ENCODE results near the gene PSMB3. TPM values are rescaled to one million over a fixed set of nuclear protein-coding genes. Genes with fewer than 3 reads are reported as not detected.
"Not testable (repeated sequence)": the region's sequence is repeated elsewhere in the genome, so short reads cannot be mapped to it uniquely, and the experiment has no call there.

Gene PSMB3
- polyA plus RNA-seq, 1 donor from 2014 or later = 426 TPM

GRCh38 chr17:38726145-38726544 lies 26.4 kb upstream of the PSMB3 start:
- H3K4me1 Mint-ChIP-seq = peaks cover 20 to 33% (median 31%) of the 10 kb centered on the region in 3 donors
- not testable (repeated sequence) for H3K9me3 Mint-ChIP-seq, H3K27me3 Mint-ChIP-seq, H3K36me3 Mint-ChIP-seq
- peak overlapping the region in 2 of 4 donors; percentile 27 to 73 for H3K4me3 Mint-ChIP-seq
- H3K27ac Mint-ChIP-seq = peak overlapping the region in 2 of 3 donors; percentile 8 to 39

DNA sequence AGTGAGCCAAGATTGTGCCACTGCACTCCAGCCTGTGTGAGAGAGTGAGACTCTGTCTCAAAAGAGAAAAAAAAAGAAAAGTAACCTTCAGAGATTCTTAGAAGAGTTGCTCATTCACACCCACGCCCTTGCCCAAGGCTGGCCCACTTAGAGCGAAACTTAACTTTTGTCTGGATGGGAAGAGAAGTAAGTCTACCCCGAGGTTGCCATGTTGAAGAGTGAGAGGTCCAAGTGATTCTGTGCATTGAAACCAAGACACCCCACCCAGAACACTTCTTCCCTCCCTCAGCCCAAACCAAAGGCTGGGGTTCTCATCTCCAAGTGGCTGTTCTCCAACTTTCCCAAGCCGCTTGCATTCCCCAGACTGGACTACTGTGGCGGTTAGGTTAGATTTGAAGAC lies 24.8 kb upstream of the PSMB3 start:
- Mint-ChIP-seq H3K36me3 (peaks cover 2% of the 10 kb centered on the region), H3K27me3 (no peaks in the 10 kb centered on the region), H3K4me1 (peaks cover 17 to 39% (median 31%) of the 10 kb centered on the region in 3 donors), H3K4me3 (peak overlapping the region; percentile 64 to 94 (median 74)), H3K9me3 (no peaks in the 10 kb centered on the region), H3K27ac (peak overlapping the region; percentile 71 to 96 (median 81))

DNA sequence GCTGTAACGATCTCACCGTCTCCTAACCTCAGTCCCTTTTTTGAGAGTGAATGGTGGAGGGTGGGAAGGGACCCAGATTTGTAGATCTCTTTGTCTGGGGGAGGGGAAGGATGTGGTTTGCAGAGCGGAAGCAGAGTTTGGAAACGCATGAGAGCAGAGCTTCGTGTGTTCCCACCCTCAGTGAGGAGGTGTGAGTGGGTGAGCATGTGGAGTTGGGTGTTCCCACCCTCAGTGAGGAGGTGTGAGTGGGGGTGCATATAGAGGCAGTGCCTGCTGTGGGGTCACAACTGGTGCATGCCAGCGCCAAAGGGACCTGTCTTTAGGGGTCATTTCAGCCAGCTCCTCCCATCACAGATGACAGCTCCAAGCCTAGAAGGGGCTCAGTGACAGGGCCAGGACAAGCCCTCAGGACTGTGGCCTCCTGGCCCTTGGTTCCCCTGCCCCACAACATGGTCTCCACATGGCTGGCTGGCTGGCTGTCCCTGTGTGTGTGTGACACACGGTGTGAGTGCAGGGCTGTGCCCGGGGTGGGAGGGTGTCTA lies 24.2 kb upstream of the PSMB3 start:
- Mint-ChIP-seq H3K9me3 (no peaks in the 10 kb centered on the region), H3K27ac (peak overlapping the region; percentile 71 to 96 (median 81)), H3K4me3 (peak overlapping the region; percentile 64 to 94 (median 74)), H3K4me1 (peaks cover 17 to 40% (median 27%) of the 10 kb centered on the region in 3 donors), H3K36me3 (peaks cover 2% of the 10 kb centered on the region), H3K27me3 (no peaks in the 10 kb centered on the region)

DNA sequence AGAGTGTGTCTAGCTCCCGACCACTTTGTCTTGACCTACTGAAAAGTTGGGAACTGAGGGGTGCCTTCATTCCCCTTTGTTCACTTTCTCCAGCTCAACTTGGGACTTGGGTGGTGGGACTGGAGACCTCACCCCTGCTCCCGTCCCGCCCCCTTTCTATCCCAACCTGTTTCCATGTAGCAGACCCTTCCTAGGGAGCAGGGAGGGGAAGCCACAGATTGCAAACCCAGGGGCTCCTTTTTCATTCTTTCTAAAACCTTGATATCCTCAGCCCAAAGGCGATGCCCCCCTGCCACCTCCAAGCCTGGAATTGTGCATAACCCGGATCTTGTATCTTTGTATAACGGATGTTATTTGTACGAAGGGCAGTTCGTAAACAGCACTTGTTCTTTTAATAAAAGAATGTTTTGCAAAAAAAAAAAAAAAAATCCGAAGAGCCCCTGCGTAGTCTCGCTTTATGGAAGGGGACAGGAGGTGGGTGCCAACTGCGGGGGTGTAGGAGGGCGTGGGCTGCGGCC lies 23.1 kb upstream of the PSMB3 start:
- H3K27ac Mint-ChIP-seq = peak overlapping the region in 2 of 3 donors; percentile 71 to 81
- no peaks in the 10 kb centered on the region for H3K27me3 Mint-ChIP-seq
- H3K36me3 Mint-ChIP-seq = peaks cover under 1% of the 10 kb centered on the region
- H3K4me3 Mint-ChIP-seq = peak overlapping the region; percentile 64 to 89 (median 76)
- no peaks in the 10 kb centered on the region for H3K9me3 Mint-ChIP-seq
- peaks cover 17 to 42% (median 27%) of the 10 kb centered on the region in 3 donors for H3K4me1 Mint-ChIP-seq

DNA sequence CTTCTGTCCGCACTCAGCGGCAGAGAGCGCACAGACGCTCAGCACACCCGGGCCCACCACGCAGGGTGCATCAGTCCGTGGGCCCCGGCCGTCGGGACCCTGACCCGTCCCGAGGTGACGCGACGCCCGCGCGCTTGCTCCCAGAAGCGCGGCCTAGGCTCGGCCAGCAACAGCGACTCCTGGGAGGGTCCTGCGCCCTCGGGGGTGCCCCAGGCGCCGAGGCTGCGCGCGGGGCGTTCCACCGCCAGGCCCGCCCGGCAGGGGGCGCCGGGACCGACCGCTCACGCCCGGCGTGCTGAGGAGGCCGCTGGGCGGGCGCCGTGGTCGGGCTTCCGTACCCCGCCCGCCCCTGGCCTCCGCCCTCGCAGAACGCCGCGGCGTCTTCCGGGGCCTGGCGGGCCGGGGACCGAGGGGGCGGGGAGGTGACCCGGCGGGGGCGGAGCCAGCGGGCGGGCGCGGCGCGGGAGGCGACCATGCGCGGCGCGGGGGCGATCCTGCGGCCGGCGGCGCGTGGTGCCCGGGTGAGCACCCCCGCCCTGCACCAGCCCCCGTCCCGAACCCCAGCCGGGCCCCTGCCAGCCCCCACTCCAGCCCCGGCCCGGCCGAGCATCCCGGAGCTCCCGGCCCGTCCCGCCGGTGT lies 22.5 kb upstream of the PSMB3 start, which contains the start of gene CISD3:
CISD3 (plus strand) TSS at position 456 of the 640 bp plus-strand sequence; CDS start at position 474, 18 bp downstream.
- Mint-ChIP-seq H3K27me3 (no peaks in the 10 kb centered on the region), H3K36me3 (peaks cover 2% of the 10 kb centered on the region), H3K27ac (peak within 1 kb of the TSS; percentile 71 to 91 (median 82)), H3K4me3 (peak within 1 kb of the TSS; percentile 82 to 96 (median 90)), H3K4me1 (peaks cover 17 to 44% (median 30%) of the 10 kb centered on the region in 3 donors), H3K9me3 (no peaks in the 10 kb centered on the region)

- H3K27me3 Mint-ChIP-seq = peaks cover 1% of the 10 kb centered on the region
These were observed 21.8 kb upstream of the PSMB3 start for GRCh38 chr17:38730526-38731379.

DNA sequence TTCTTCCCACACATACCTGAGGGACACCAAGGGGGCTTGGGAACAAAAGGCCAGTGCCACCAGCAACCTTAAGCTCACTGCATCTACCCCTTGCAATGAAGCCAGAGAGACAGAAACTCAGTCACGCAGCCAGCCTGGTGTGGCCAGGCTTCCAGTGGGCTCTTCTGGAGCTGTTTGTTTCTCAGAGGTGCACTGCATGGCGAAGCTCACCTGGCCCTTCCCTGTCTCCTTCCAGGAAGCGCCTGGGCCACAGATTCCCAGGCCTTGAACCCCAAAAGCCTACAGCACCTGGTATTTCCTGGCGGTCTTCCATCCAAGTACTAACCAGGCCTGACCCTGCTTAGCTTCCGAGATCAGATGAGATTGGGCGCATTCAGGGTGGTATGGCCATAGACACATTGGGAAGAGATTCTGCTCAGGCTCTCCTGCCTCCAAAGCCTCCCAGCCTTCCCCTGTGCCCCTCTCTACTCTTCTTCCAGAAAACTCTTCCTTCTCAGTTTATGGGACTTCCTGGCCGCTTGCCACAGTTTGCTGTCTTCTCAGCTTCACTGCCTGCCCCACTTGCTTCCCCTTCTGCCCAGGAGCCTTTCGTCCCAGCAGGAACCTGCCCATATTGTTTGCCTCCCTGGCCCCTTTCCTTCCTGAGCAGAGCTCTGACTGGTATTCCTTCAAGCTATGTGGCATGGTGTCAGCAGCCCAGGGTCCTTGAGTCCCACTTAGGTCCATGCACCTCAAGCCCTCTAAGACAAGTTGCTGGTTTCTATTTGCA lies 20.8 kb upstream of the PSMB3 start:
- peak overlapping the region; percentile 22 to 82 (median 62) for H3K4me3 Mint-ChIP-seq
- peaks cover 1% of the 10 kb centered on the region for H3K27me3 Mint-ChIP-seq
- H3K9me3 Mint-ChIP-seq = no peaks in the 10 kb centered on the region
- H3K36me3 Mint-ChIP-seq = peaks cover 2% of the 10 kb centered on the region
- peaks cover 17 to 40% (median 27%) of the 10 kb centered on the region in 3 donors for H3K4me1 Mint-ChIP-seq
- H3K27ac Mint-ChIP-seq = peak overlapping the region; percentile 78 to 83 (median 82)

More at GRCh38 chr17:38730526-38731379, 21.8 kb upstream of the PSMB3 start:
- H3K9me3 Mint-ChIP-seq = no peaks in the 10 kb centered on the region
- H3K4me3 Mint-ChIP-seq = peak overlapping the region; percentile 82 to 96 (median 90)
- H3K27ac Mint-ChIP-seq = peak overlapping the region in 2 of 3 donors; percentile 82 to 91
- peaks cover 2% of the 10 kb centered on the region for H3K36me3 Mint-ChIP-seq
- peaks cover 17 to 42% (median 27%) of the 10 kb centered on the region in 3 donors for H3K4me1 Mint-ChIP-seq

DNA sequence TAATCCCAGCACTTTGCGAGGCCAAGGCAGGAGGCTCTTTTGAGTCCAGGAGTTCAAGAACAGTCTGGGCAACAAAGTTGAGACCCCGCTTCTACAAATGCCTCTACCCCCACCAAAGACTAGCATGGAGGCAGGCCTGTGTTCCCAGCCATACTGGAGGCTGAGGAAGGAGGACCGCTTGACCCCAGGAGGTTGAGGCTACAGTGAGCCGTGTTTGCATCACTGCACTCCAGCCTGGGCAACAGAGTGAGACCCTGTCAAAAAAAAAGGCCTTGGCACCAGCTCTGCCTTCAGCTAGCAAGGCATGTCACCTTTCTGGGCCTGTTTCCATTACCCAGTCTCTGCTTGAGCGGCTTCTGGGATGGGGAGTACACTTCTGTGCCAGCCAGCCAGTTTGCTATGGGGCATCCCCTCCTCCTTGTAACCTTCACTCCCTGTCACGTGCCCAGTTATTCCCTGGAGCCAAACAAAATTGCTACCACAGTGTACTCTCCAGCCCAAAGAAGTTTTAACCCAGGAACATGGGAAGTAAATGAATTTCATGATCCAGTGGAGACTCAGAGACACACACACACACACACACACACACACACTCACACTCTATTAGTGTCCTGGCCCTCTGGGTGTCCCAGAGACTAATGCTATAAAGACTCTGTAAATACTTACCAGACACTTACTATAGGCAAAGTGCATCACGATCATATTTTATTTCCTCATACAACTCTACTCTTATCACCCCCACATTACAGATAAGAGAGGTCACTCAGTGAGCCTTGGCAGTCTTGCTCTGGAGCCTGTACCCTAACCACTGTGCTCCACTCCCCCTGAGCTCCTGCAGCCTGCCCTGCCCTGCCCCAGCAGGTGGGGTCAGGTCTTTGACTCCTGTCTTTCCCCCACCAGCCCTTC lies 19.9 kb upstream of the PSMB3 start:
- peak overlapping the region in 1 of 4 donors; percentile 82 for H3K4me3 Mint-ChIP-seq
- H3K27ac Mint-ChIP-seq = peak overlapping the region; percentile 71 to 83 (median 78)
- no peaks in the 10 kb centered on the region for H3K9me3 Mint-ChIP-seq
- peaks cover 1% of the 10 kb centered on the region for H3K27me3 Mint-ChIP-seq
- peaks cover 15 to 35% (median 22%) of the 10 kb centered on the region in 3 donors for H3K4me1 Mint-ChIP-seq
- peaks cover 2% of the 10 kb centered on the region for H3K36me3 Mint-ChIP-seq

GRCh38 chr17:38733282-38733981 lies 19.1 kb upstream of the PSMB3 start:
- Mint-ChIP-seq H3K4me1 (peaks cover 7 to 30% (median 14%) of the 10 kb centered on the region in 3 donors), H3K9me3 (no peaks in the 10 kb centered on the region), H3K27me3 (peaks cover 1% of the 10 kb centered on the region), H3K27ac (peak overlapping the region in 2 of 3 donors; percentile 71 to 78), H3K4me3 (peak overlapping the region in 1 of 4 donors; percentile 60), H3K36me3 (peaks cover 2% of the 10 kb centered on the region)

DNA sequence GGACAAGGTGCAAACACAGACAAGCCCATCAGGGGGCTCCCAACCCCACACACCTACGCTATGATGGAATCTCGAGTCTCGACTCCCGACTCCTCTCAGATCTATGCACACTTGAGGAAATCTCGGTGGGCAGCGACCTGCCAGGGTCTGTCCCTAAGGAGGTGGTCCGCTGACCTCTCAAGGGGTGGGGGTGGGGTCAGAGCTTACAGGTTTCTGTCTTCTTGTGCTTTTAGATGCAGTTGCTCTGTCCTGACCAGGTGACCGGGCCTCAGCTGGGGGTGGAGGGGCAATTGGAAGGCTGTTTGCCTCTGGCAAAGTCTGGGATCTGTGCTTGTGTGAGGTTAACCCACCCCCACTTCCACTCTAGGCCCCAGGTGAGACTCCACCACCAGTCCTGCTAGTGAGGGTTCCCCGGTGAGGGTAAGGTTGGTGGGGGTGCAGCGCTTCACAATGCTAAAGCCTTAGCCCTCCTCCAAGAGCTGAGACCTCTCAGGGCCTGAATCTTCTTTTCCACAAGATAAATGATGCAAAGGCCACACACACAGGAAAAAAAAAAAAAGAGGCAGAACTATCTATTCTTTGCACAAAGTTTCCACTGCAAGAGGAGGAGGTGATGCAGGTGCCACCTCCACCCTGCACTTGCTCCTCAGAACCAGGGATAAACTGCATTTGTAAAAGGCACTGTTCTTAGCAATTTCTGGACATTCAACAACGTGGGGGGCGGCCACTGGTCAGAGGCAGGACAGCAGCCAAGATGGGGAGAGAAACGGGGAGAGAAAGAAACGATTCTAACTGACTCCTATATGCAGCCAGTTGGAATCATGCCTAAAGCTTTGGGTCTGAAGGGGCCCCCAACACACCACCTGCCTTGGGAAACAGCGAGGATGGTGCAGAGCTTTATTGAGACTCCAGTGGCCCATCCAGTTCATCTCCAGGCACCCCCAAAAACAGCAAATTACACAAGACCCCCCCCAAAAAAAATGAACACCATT lies 18.3 kb upstream of the PSMB3 start:
- Mint-ChIP-seq H3K4me1 (peaks cover 7 to 23% (median 11%) of the 10 kb centered on the region in 3 donors), H3K36me3 (peaks cover 2% of the 10 kb centered on the region), H3K9me3 (no peaks in the 10 kb centered on the region), H3K4me3 (peak overlapping the region in 1 of 4 donors; percentile 60), H3K27ac (peak overlapping the region in 2 of 3 donors; percentile 71 to 75), H3K27me3 (peaks cover 3% of the 10 kb centered on the region)

DNA sequence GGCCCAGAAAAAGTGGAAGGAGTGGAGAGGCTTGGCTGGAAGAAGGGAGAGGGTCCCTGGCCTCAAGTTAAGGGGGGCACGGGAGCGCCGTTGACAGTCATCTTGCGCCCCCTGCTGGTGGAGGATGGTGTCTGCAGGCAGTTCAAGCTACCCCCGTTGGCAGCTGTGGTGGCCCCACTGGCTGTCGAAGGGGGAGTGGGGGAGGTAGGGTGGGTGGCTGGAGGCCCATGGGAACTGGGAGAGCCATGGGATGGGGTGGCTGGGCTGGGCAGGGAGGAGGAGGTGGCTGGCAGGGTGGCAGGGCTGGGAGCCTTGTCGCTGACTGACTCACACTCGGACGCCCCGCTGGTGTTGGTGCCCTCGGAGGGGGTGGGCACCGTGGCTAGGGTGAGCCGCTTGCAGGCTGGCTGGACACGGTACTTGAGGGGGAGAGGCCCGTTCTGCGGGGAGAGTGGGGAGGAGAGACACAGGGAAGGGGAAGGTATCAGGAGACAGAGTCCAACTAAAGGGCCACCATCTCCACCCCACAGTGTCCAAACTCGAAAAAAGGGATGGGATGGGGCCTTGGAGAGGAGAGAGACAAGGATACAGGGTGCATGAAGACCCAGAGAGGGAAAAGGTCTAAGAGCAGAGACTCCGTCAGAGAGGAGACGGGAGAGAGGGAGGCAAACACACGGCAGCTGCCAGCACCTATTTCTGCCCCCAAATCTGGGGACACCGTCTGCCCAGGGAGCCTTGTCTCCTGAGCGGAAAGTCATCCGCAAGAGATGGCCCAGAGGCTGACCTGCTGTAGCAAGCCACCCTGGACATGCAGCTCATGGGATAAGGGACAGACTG lies 17.2 kb upstream of the PSMB3 start:
- peak overlapping the region in 2 of 4 donors; percentile 10 to 12 for H3K4me3 Mint-ChIP-seq
- H3K27ac Mint-ChIP-seq = peak overlapping the region in 1 of 3 donors; percentile 22
- H3K36me3 Mint-ChIP-seq = peaks cover 2% of the 10 kb centered on the region
- H3K9me3 Mint-ChIP-seq = no peaks in the 10 kb centered on the region
- H3K4me1 Mint-ChIP-seq = peaks cover 7 to 19% (median 7%) of the 10 kb centered on the region in 3 donors
- peaks cover 4% of the 10 kb centered on the region for H3K27me3 Mint-ChIP-seq
